GM19193 (cell line): ENCODE measurements around the gene SV2A.

Experiments
- POLR2A ChIP-seq: IDR thresholded peaks from 4 replicates; pipeline ENCODE4 v1.6.1; 2011; ENCODE audit not compliant: insufficient read depth, insufficient read length; ENCODE audit errors: extremely low read depth

Gene SV2A

GRCh38 chr1:149915429-149916192, 2.0 kb downstream of the SV2A start:
- TF ChIP-seq POLR2A, result no peak

GRCh38 chr1:149914545-149914944, 3.1 kb downstream of the SV2A start:
- no peak for TF ChIP-seq POLR2A

GRCh38 chr1:149906570-149907075, 11.0 kb downstream of the SV2A start:
- no peak for TF ChIP-seq POLR2A

- TF ChIP-seq POLR2A, result no peak
These were observed 13.7 kb downstream of the SV2A start for GRCh38 chr1:149903836-149904491.

- TF ChIP-seq POLR2A, result peak; percentile 60
These were observed 18.0 kb downstream of the SV2A start, which contains the start of gene BOLA1 for GRCh38 chr1:149899460-149900284. Gene BOLA1 (plus strand): TSS chr1:149899568. CDS start chr1:149900060, 492 bp downstream.

GRCh38 chr1:149896575-149896974, 21.1 kb downstream of the SV2A start:
- TF ChIP-seq POLR2A, result no peak

GRCh38 chr1:149888999-149889289, 28.7 kb downstream of the SV2A start:
- no peak for TF ChIP-seq POLR2A

GRCh38 chr1:149888247-149888998, 29.2 kb downstream of the SV2A start:
- peak; percentile 94 for TF ChIP-seq POLR2A

- TF ChIP-seq POLR2A, result peak; percentile 91
These were observed 30.0 kb downstream of the SV2A start for GRCh38 chr1:149887456-149888246.

- TF ChIP-seq POLR2A, result peak; percentile 33
These were observed 30.5 kb downstream of the SV2A start for GRCh38 chr1:149887196-149887455.

GRCh38 chr1:149886396-149887195, 31.0 kb downstream of the SV2A start:
- peak; percentile 87 for TF ChIP-seq POLR2A

GRCh38 chr1:149886121-149886395, 31.6 kb downstream of the SV2A start:
- TF ChIP-seq POLR2A, result peak; percentile 82

GRCh38 chr1:149885339-149886120, 32.1 kb downstream of the SV2A start:
- TF ChIP-seq POLR2A, result peak; percentile 92
